ENCODE data around the gene NHLRC3.

DNA sequence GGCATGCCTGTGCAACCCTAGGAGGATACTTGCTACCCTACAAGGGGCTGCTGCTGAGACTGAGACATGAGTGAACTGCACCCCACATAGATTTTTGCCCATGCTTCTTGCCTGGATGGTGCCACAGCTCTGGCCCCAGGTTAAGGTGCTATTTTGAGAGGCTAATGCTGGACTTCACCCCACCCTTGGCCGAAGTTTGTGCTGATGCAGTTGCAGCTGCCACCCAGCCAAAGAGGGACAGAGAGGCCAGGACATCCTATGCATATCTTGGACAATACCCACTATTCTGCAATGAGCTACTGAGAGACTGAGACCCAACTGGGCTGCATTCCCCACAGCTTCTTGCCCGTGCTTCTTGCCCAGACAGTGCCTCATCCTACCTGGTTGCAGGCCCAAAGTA lies 34.6 kb downstream of the NHLRC3 start:
- TF ChIP-seq, protein P1, sequence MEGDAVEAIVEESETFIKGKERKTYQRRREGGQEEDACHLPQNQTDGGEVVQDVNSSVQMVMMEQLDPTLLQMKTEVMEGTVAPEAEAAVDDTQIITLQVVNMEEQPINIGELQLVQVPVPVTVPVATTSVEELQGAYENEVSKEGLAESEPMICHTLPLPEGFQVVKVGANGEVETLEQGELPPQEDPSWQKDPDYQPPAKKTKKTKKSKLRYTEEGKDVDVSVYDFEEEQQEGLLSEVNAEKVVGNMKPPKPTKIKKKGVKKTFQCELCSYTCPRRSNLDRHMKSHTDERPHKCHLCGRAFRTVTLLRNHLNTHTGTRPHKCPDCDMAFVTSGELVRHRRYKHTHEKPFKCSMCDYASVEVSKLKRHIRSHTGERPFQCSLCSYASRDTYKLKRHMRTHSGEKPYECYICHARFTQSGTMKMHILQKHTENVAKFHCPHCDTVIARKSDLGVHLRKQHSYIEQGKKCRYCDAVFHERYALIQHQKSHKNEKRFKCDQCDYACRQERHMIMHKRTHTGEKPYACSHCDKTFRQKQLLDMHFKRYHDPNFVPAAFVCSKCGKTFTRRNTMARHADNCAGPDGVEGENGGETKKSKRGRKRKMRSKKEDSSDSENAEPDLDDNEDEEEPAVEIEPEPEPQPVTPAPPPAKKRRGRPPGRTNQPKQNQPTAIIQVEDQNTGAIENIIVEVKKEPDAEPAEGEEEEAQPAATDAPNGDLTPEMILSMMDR (IDR thresholded peaks at IDR 0.05) = no peak
- TF ChIP-seq POLR2A (IDR thresholded peaks at IDR 0.05) = no peak
